ENCODE measurements around the gene KCTD3. TPM values are rescaled to one million over a fixed set of nuclear protein-coding genes. Genes with fewer than 3 reads are reported as not detected.

KCTD3 gene
- total RNA-seq, 1 donor from 2014 or later: 24.7 TPM

DNA sequence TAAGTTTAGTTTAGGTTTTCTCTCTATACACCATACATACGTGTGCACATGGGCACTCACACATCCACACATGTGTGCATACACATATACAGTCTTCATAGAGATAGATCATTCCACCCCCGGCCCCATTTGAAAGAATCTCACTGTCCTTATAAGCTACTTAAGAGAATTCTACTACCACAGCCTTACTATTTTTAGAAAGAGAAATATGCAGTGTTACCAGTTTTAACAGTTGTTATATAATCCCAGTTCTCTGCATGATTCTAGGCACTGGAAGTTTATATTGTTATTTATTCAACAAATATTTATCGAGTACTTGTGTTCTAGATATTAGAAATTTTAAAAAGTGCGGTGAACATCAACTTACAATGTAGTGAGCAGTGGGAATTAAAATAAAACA, 41.5 kb downstream of the KCTD3 start:
- no peak overlapping the region for H3K4me3 ChIP-seq (ENCODE audit: low read depth, low read length)
- DNase-seq (ENCODE audit: low read depth): no peak
- TF ChIP-seq, protein P1, sequence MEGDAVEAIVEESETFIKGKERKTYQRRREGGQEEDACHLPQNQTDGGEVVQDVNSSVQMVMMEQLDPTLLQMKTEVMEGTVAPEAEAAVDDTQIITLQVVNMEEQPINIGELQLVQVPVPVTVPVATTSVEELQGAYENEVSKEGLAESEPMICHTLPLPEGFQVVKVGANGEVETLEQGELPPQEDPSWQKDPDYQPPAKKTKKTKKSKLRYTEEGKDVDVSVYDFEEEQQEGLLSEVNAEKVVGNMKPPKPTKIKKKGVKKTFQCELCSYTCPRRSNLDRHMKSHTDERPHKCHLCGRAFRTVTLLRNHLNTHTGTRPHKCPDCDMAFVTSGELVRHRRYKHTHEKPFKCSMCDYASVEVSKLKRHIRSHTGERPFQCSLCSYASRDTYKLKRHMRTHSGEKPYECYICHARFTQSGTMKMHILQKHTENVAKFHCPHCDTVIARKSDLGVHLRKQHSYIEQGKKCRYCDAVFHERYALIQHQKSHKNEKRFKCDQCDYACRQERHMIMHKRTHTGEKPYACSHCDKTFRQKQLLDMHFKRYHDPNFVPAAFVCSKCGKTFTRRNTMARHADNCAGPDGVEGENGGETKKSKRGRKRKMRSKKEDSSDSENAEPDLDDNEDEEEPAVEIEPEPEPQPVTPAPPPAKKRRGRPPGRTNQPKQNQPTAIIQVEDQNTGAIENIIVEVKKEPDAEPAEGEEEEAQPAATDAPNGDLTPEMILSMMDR (conservative IDR thresholded peaks at IDR 0.05; ENCODE audit: low read depth, low read length): no peak

DNA sequence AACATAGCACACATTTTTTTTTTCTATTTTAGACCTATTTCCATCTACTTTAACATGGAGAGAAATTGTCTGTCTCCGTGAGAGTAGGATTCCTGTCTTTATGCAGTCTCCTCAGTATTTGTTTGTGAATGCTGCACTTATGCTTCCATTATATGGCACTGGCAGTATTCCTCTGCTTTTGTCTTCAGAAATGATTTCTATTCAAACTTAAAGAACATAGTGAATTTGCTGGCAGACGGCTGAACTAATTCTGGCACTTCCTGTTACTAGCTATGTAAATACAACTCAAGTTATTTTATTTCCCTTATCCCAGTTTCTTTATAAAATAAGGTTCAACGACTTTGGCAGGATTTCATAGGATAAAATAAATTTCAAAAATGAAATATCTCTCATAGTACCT, 45.3 kb downstream of the KCTD3 start:
- DNase-seq (ENCODE audit: low read depth): no peak
- TF ChIP-seq, protein P1 (conservative IDR thresholded peaks at IDR 0.05; ENCODE audit: low read depth, low read length): no peak

DNA sequence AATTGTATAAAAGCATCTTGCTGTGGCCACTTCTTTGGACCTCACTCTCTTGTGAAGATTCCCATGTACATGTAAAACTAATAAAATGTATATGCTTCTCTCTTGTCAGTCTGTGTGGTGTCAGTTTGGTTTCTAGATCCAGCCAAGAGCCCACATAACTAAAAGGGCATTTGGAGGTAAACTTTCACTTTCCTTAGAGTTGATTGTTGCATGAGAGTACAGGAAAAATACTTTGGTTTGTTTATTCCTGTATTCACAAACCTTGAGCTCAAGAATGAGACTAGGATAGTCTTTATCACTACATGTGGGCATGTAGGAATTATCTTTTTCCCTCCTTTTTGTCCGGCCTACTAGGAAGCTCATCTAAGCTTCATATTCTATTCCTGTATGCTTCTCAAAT, 50.9 kb downstream of the KCTD3 start:
- DNase-seq (ENCODE audit: low read depth): no peak
- no peak overlapping the region for H3K4me3 ChIP-seq (ENCODE audit: low read depth, low read length)
- TF ChIP-seq, protein P1 (conservative IDR thresholded peaks at IDR 0.05; ENCODE audit: low read depth, low read length): no peak

More for the DNA sequence above, 45.3 kb downstream of the KCTD3 start:
- H3K4me3 ChIP-seq (ENCODE audit: low read depth, low read length): no peak overlapping the region

DNA sequence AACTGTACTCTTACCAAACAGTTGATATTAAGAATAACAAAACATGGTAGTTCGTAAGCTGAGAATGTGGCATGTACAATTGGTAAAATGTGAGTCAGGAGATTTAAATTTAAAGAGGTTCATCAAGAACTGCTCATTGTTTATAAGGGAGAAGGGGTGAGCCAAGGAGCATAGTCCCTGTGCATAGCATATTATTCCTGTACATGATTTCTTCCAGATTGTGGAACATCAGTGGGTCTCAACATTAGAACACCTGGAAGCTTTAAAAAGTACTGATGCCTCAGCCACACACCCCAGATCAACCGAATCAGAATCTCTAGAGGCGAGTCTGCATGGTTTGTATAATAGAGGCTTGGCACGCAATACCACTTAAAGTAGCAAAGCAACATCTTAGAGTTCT, 56.1 kb downstream of the KCTD3 start:
- H3K4me3 ChIP-seq (ENCODE audit: low read depth, low read length): no peak overlapping the region
- TF ChIP-seq, protein P1 (conservative IDR thresholded peaks at IDR 0.05; ENCODE audit: low read depth, low read length): no peak
- DNase-seq (ENCODE audit: low read depth): no peak

DNA sequence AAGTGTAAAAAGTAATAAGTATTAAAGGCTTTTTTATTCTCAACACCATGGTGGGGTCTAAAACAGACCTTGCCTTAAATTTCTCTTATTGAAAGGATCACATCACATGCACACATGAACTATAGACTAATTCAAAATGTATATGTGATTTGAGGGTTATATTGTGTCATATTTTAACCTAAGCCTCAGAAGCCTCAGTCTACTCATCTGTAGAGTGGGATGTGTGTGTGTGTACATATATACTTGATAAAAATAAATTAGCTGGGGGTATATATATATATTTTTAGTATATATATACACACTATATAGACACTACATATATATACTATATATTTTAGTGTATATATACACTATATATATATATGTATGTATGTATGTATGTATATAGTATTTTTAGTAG, 58.8 kb downstream of the KCTD3 start:
- no peak for DNase-seq (ENCODE audit: low read depth)
- TF ChIP-seq, protein P1 (conservative IDR thresholded peaks at IDR 0.05; ENCODE audit: low read depth, low read length): no peak
- no peak overlapping the region for H3K4me3 ChIP-seq (ENCODE audit: low read depth, low read length)

DNA sequence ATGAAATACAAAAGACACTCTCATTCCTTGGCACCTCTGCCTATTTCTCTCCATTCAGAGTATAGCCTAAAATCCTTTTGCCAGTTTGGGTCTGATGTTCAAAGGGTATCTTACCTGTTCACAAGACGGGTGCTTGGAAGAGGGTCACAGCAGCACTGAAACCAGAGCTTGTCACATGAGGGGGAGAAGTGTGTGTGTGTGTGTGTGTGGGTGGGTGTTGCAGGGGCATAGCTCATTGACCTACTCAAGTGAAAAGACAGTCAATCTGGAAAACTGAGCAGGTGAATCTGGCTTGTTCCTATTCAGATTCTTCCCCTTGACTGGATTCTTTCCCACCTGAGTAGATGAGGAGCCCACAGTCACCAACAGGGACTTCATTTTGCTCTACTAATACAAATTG, 63.9 kb downstream of the KCTD3 start:
- no peak overlapping the region for H3K4me3 ChIP-seq (ENCODE audit: low read depth, low read length)
- TF ChIP-seq, protein P1 (conservative IDR thresholded peaks at IDR 0.05; ENCODE audit: low read depth, low read length): no peak
- no peak for DNase-seq (ENCODE audit: low read depth)

DNA sequence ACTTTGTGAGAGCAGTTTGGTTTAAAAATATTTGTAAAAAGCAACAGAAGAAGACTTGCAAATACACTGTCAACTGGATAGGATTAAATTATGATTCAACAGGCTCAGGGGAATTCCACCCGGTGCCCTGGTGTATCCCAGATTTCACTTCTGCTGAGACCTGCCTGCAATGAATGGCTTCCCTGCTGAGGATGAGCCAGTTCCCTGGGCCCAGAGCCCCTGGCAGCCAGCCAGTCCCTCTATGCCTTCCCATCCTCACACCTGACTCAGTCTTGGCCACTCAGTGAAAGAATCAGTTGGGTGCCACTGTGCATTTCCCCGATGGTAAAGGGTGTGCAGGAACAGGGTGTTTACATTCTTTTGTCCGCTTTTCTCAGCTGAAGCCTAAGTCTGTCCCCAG, 64.4 kb downstream of the KCTD3 start:
- DNase-seq (ENCODE audit: low read depth): no peak
- TF ChIP-seq, protein P1 (conservative IDR thresholded peaks at IDR 0.05; ENCODE audit: low read depth, low read length): no peak
- H3K4me3 ChIP-seq (ENCODE audit: low read depth, low read length): no peak overlapping the region
